Endothelial cell of hepatic sinusoid (primary cell): ENCODE results near the gene NES.
"Not testable (repeated sequence)": the region's sequence is repeated elsewhere in the genome, so short reads cannot be mapped to it uniquely, and the experiment has no call there.

Experiments
- in situ Hi-C: cut with HindIII; loops from 2 replicates; pipeline ENCODE4 v1.10.0; 2017; ENCODE audit warnings: low sequenced_read_pairs

NES gene

GRCh38 chr1:156652131-156652991, 24.8 kb downstream of the NES start:
- in situ Hi-C loops, result no loop called here

- in situ Hi-C loops, result no loop called here
These were observed 28.3 kb downstream of the NES start for GRCh38 chr1:156648951-156649350.

GRCh38 chr1:156648496-156648895, 28.7 kb downstream of the NES start:
- in situ Hi-C loops, result no loop called here

- in situ Hi-C loops, result no loop called here
These were observed 29.9 kb downstream of the NES start for GRCh38 chr1:156647351-156647750.

GRCh38 chr1:156646738-156647211, 30.4 kb downstream of the NES start:
- in situ Hi-C loops, result no loop called here

GRCh38 chr1:156645666-156646065, 31.5 kb downstream of the NES start:
- in situ Hi-C loops, result no loop called here

GRCh38 chr1:156645056-156645455, 32.2 kb downstream of the NES start:
- in situ Hi-C loops, result no loop called here

GRCh38 chr1:156644640-156645039, 32.6 kb downstream of the NES start:
- in situ Hi-C loops, result no loop called here

GRCh38 chr1:156644146-156644545, 33.1 kb downstream of the NES start:
- in situ Hi-C loops, result no loop called here

GRCh38 chr1:156643778-156644092, 33.5 kb downstream of the NES start:
- in situ Hi-C loops, result no loop called here

GRCh38 chr1:156643049-156643777, 34.0 kb downstream of the NES start:
- in situ Hi-C loops, result no loop called here

- in situ Hi-C loops, result no loop called here
These were observed 34.8 kb downstream of the NES start for GRCh38 chr1:156642265-156643048.

GRCh38 chr1:156641761-156642264, 35.4 kb downstream of the NES start, which contains the start of gene BCAN:
Gene BCAN (plus strand): TSS chr1:156642117. CDS start chr1:156646055, 3,938 bp downstream.
- in situ Hi-C loops, result no loop called here

GRCh38 chr1:156640842-156641706, 36.1 kb downstream of the NES start:
- in situ Hi-C loops, result no loop called here

- in situ Hi-C loops, result no loop called here
These were observed 37.6 kb downstream of the NES start for GRCh38 chr1:156639601-156640101.

- in situ Hi-C loops, result no loop called here
These were observed 38.8 kb downstream of the NES start for GRCh38 chr1:156638189-156638985.

- in situ Hi-C loops, result no loop called here
These were observed 44.9 kb downstream of the NES start for GRCh38 chr1:156632355-156632754.

- in situ Hi-C loops, result not testable (repeated sequence)
These were observed 46.1 kb downstream of the NES start for GRCh38 chr1:156631152-156631551.

GRCh38 chr1:156629823-156630449, 47.3 kb downstream of the NES start:
- in situ Hi-C loops, result loop anchor here (5.0 to 10.0 kb wide), 2 partner anchors 52 to 85 kb away; no protein-coding TSS in a partner anchor
